HG03378 (cell line): ENCODE results near the gene ST6GALNAC6.
"Not testable (repeated sequence)": the region's sequence is repeated elsewhere in the genome, so short reads cannot be mapped to it uniquely, and the experiment has no call there.

Experiments used
- ATAC-seq: cut with Tn5 transposase; IDR thresholded peaks from one replicate; pipeline ENCODE4 v1.9.1; 2021; ENCODE audit warnings: mild to moderate bottlenecking, moderate library complexity; ENCODE audit not compliant: unreplicated experiment

ST6GALNAC6 gene

GRCh38 chr9:127858041-127858512 is 41.3 kb downstream of the ST6GALNAC6 start:
- ATAC-seq: no peak

- no peak for ATAC-seq
Observed at GRCh38 chr9:127857278-127857677, 42.1 kb downstream of the ST6GALNAC6 start.

- ATAC-seq: no peak
Observed at GRCh38 chr9:127856729-127857116, 42.7 kb downstream of the ST6GALNAC6 start.

GRCh38 chr9:127856094-127856728 is 43.2 kb downstream of the ST6GALNAC6 start:
- ATAC-seq: no peak

- ATAC-seq: no peak
Observed at GRCh38 chr9:127855522-127855921, 43.9 kb downstream of the ST6GALNAC6 start.

- no peak for ATAC-seq
Observed at GRCh38 chr9:127854960-127855359, 44.4 kb downstream of the ST6GALNAC6 start.

- no peak for ATAC-seq
Observed at GRCh38 chr9:127854184-127854806, 45.1 kb downstream of the ST6GALNAC6 start, which contains the start of gene ENG. TSS of gene ENG (minus strand) at chr9:127854658. CDS start at chr9:127854355, 303 bp downstream.

GRCh38 chr9:127853312-127854183 is 45.9 kb downstream of the ST6GALNAC6 start:
- no peak for ATAC-seq

GRCh38 chr9:127852829-127853228 is 46.6 kb downstream of the ST6GALNAC6 start:
- no peak for ATAC-seq

GRCh38 chr9:127850286-127850830 is 49.0 kb downstream of the ST6GALNAC6 start:
- no peak for ATAC-seq

- no peak for ATAC-seq
Observed at GRCh38 chr9:127848756-127849504, 50.5 kb downstream of the ST6GALNAC6 start.

- ATAC-seq: no peak
Observed at GRCh38 chr9:127847833-127848755, 51.3 kb downstream of the ST6GALNAC6 start.

GRCh38 chr9:127847178-127847510 is 52.3 kb downstream of the ST6GALNAC6 start:
- ATAC-seq: no peak

GRCh38 chr9:127846443-127847177 is 52.8 kb downstream of the ST6GALNAC6 start:
- no peak for ATAC-seq

GRCh38 chr9:127845619-127846018 is 53.8 kb downstream of the ST6GALNAC6 start:
- not testable (repeated sequence) for ATAC-seq

GRCh38 chr9:127844821-127845359 is 54.5 kb downstream of the ST6GALNAC6 start:
- ATAC-seq: no peak

GRCh38 chr9:127841087-127841835 is 58.1 kb downstream of the ST6GALNAC6 start:
- ATAC-seq: no peak
